CD4-positive, alpha-beta T cell treated with Interleukin-21 for 1 hour (primary cell): ENCODE results near the gene ABCF2.

Experiments
- DNase-seq: peaks from one replicate; pipeline ENCODE4 v3.0.0-alpha.2; 2020

ABCF2 gene

DNA sequence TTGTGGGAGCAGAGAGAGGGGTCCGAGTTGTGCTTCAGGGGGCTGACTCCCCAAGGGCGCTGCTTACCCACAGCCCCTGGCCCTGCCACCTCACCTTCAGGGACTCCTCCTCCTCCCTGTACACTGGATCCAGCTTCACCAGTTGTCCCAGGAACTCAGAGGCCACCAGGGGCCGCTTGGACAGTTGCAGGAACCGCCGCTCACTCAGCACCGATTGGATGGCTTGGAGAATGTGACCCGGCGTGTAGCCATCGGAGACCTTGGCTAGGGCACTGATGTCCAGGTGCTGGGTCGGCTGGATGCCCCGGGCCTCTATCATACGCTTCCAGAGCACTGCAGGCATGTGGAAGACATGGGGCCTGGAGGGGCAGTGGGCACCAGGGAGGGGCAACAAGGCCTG, 35.5 kb downstream of the ABCF2 start:
- no peak for DNase-seq

DNA sequence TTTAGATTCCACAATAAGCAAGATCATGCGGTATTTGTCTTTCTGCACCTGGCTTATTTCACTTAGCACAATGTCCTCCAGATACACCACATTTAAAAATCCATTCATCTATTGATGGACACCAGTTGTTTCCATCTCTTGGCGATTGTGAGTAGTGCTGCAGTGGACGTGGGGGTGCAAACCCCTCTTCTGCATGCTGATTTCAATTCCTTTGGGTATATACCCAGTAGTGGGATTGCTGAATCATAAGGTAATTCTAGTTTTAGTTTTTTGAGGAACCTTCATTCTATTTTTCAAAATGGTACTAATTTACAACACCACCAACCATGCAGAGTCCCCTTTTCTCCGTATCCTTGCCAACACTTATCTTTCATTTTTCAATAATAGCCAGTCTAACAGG, 38.0 kb downstream of the ABCF2 start:
- DNase-seq = no peak

DNA sequence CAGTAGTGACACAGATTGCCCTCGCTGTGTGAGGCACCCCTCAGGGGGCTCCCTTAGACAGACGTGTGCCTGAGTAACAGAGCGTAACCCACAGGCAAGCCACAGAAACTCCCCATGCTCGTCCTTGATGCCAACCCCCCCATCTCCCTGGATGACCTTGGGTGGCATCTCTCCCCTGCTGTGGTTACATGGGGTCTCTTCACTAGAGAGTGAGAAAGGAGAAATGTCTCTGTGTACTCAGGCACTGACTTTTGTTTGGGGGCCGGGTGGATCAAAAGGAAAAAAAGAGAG, 38.8 kb downstream of the ABCF2 start:
- DNase-seq = no peak

DNA sequence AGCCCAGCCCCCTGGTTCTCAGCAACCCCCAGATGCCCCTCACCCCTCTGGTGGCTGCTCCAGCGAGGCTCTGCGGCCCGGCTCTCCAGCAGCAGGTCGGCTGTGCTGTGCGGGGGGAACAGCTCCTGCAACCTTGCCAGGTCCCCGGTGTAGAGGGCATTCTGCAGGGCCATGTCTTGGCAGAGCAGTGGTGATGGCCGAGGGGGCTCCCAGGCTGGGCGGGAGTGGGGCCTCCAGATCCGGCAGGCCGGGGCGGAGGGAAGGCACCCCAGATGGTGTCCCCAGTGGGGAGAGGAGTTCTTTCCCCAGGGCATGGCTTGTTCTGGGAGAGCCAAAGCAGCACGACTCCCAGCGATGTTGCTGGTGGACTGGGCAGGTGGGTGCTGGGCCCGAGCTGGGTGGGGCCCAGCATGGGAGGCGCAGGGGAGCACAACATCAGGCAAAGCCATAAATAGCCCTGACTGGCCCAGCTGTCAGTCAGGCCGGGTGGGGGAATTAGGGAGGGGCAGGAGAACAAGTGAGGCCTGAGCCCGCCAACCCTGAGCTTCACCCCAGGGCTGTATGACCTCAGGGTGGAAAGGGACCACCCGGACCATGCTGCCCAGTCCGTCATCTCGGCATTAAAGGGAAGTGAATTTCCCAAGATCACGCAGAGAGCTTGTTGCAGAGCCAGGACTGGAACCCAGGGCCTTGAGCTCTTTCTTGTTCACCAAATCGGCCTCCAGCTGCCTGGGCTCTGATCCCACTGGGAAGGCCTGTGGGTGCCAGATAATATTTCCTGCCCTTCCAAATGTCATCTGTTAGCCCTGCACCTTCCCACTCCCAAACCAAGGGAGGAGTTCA, 39.4 kb downstream of the ABCF2 start:
- DNase-seq = no peak

DNA sequence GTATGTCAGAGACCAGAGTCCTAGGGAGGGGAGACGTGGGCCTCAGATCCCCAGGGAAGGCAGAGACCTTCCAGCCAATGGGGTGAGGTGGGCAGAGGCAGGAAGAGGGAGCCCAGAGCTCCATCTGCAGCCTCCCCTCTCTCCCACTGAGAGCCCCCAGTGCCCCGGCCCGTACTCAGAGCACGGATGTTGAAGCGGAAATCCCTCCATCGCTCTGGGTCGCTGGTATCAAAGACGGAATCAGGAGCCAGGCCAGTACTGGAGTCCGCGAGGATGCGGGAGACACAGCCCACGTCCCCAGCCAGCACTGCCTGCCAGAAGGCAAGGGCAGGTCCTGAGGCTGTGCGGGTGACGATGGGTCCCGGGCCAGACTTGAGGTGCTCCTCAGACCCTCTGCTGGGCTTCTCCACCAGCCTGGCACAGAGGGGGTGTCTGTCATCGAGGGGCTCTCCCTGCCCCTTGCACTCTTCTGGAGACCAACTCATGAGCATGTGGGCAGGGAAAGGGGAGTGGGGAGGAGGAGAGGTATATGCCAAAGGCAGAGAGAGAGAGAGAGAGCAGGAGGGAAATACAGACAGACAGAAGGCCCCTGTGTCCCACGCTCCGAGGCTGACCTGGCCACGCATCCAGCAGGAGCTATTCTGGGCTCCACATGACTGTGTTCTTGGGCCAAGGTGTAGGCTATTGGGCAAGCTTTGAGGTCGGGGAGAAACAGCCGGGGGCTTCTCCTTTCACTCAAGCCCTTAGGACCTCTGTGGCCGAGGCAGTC, 40.2 kb downstream of the ABCF2 start, which contains the start of gene ASB10:
TSS of gene ASB10 (minus strand) at position 611 of the 769 bp plus-strand sequence. CDS start at position 491, 120 bp downstream.
- DNase-seq = no peak

DNA sequence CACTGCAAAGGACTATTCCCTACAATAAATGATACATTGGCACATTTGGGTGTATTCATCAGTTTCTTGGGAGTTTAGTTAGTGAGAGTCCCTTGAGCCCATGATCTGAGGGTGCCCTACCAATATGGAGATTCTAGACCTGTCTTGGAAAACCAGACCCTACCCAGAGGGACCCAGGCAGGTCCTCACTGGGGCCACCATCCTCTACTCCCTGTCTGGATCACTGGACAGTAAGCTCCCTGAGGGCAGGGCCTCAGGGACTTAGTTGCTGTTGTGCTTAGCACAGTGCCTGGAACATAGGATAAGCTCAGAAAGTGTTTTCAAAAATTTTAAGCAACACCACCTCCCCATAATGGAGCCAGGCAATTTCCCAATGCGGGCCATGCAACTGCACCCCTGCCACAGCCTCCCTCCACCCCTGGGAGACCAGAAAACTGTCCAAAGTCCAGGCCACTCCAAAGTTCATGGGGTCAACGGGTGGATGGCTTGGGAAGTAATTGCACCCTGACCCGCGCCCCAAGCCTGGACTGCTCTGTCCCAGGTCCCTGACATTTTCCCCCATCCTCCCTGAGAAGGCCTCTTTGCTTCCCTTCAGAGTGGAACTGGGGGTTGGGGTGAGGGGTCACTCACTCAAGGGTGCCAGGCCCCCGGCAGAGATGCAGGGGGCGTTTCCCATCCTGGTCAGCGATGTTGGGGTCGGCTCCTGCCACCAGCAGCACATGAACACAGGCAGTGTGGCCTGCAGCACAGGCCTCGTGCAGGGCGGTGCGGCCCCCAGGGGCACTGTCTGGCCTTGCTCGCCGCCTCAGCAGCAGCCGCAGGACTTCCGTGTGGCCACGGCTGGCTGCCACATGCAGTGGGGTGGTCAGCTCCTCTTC, 41.0 kb downstream of the ABCF2 start:
- DNase-seq = no peak

DNA sequence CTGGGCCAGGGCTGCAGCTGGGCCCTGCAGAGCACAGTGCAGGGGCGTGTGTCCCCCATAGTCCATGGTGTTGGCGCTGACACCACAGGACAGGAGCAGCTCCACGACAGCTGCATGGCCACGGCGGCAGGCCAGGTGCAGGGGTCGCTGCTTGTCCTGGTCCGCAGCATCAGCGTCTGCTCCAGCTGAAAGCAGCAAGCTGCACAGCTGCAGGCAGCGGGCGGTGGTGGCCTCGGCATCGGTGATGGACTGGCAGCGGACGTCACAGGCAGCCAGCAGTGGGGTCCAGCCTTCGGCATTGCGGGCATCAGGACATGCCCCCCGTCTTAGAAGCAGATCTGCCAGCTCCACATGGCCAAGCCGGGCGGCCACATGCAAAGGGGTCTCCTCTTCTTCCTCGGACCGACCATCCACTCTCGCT, 46.0 kb downstream of the ABCF2 start:
- no peak for DNase-seq

DNA sequence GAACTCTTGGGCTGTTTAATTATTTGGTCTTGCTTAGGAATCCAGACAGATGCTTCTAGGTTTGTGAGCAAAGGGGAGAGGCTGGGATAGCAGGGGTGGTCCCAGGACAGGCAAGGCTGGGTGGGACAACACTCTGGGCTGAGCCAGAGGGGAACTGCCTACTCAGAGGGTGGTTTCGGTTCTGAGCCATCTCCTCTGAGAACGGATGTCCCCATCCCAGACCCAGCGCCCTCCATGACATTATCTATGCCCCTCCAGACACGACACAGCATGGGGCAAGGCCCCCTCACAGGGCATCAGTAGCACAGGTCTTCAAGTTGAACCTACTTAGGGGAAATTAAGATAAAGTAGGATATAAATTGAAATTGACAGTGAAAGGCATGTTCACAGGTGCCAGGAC, 47.1 kb downstream of the ABCF2 start:
- no peak for DNase-seq

DNA sequence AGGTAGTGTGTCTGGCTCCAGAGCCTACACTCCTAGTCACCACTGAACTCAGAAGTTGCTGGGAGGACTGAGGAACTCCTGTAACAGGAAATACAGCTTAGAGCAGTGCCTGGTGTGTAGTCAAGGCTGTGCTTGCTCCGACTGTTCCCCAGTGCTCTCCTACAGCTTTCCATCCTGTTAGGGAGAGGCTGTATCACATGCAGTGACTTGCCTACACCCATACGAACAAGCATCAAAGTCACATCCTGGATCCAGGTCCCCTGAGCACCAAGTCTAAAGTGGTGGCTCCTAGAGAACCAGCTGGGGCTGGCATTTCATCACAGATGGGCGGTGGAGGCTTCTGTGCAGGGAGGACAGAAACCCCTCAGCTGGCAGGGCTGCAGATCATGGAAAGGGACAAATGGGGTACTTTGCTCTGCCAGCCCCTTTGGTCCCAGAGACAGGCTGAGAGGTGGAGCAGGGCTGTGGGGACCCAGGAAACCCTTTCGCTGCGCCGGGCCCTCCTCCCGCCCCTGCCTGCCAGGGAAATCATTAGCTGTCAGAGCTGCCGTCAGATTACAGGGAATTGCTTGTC, 47.6 kb downstream of the ABCF2 start:
- DNase-seq = no peak

DNA sequence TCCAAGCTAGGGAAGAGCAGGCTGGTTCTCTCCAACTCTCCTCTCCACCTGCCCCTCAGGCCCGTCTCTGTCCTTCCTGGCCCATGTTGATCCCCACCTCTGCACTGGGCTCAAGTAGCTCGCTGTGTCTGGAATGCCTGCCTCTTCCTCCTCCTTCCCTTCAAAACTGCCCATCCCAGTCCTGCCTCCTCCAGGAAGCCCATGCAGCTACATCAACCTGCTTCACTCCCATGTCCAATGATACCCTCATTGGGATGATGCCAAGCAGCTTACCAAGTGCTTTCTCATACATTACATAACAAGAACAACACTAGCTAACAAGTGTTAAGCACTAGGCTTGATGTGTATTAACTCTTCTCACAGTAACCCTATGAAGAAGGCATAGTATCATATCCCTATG, 48.2 kb downstream of the ABCF2 start:
- no peak for DNase-seq

DNA sequence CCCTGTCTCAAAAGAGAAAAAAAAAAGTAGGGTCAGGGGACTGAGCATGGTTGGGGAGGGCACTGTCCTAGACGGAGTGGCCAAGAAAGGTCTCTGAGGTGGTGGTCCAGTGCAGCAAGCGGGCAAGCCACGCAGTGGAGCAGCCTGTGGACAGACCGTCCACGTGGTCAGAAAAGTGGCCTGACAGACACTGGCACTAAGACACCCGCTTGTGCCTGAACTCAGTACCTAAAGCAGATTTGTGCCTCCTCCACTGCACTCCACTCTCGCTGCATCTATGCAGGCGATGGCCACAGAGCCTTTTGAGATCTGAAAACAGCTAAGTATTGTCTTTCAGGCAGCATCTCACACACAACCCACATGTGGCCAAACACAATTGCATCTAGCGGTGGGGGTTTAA, 48.8 kb downstream of the ABCF2 start:
- DNase-seq = no peak

DNA sequence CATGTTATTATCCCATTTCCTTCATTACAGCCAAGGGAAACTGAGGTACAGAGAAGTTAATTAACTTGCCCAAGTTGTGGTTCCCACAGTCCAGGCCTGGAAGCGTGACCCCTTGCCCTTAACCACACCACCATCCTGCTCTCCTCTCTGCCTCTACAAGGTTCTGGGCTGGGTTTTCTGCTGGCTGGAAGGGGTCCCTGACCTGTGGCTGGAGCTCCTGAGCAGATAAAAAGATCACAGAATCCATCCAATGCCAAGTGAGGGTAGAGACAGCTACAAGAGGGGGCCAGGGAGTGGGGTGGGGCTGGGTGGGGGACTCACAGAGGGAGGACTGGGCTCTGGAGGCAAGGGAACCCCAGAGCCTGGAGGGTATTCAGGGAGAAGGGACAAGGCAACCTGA, 49.7 kb downstream of the ABCF2 start:
- DNase-seq = no peak

DNA sequence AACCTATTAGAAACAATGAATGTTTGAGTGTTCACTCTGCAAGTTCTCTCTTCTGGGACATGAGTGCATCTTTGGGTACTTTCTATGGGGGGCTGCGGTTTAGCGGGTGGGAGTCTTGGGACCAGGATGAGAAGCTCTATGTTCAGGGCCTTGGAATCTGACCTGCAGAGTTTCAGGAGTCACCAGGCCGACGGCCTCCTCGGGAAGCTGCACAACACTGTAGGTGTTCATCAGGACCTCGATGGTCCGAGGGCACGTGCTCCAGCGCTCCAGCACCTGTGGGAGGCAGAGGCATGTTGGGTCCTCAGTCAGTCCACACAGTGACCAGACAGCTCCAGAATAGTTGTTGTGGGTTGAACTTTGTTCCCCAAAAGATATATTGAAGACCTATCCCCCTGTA, 50.6 kb downstream of the ABCF2 start:
- no peak for DNase-seq

DNA sequence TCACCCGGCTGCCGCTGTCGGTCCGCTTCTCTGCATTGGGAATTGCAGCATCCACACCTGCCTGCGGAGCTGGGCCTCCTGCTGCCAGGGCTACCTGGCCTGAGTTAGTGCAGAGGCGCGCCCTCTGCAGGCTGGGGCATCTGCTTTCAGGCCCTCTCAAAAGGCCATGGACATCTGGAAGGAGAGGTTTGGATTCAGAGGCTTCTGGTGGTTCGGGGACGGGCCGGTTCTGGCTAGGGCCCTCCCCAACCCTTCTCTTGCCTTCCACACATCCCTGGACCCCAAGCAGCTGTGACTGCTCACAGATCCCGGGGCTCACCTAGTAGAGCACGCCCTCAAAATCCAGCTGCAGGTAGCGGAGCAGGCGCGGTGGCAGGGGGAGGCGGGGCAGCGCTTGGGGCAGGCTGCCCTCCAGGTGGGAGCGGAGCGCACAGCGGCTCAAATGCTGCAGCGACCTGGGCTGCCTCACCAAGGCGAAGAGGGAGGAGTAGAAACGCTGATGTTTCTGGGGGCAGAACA, 51.2 kb downstream of the ABCF2 start:
- DNase-seq = no peak

DNA sequence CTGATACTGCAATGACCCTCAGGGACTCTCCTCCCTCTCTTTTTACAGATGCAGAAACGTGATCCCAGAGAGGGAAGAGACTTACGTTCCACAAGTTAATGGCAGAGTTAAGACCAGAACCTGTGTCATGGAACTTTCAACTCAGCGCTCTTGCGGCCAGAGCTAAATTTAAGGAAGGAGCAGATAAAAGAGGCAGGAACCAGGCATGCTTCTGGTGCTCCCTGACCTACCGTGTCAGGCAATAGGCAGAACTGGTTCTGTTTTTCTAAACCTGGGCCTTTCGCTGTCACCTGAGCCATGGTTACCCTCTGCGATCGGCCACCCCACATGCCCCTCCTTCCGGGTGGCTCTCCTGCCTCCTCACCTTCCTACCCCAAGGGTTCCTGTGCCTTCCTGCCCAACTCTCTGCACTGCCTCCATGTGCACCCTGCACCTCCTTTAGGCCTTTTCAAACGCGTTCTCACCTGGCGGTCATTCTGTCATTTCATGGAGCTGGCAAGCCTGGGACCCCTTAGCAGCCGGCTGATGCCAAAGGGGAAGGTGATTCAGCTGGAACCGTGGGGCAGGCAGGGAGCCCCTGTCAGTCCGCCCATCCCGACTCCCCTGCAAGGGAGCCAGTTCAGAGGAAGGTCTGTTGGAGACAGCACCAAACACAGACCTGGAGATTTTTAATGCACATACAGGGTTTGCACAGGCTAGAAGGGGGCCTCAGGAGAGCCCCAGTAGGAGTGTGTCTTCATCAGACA, 51.8 kb downstream of the ABCF2 start:
- DNase-seq = no peak

DNA sequence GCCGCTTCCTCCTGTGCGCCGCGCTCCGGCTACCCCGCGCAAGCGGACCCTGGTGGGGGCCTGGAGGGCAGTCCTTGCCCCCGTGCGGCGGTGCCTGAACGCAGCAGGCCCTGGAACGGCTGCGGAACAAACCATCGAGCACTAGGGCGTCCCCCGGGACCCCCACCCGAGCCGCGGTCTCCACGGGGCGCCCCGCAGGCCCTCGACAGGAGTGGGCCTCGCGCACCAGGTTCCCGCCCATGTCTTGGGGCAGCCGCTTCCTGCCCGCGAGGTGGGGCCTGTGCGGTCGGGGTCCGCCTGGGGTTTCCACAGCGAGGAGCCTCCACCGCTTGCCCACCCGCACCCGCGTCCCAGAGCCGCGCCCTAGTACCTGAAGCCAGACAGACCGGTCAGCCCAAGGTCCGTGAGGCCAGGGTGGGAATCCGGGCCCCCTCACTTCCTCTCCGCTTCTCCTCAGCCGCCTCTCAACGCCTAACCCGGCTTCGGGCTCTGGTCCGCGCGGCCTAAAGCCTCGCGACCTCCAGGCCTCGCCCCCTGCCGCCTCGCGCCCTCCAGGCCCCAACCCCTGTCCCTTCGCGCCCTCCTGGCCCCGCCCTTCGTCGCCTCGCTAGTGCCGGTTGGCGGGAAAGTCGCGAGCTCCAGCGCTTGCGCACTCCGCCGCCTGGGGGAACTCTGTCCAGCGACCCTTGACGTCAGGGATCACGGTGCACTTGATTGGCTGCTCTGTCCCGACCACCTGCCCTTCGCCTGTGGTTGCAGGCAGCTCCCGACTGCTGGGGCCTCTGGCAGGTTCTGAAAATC, 52.6 kb downstream of the ABCF2 start:
- peak; percentile 17 for DNase-seq

DNA sequence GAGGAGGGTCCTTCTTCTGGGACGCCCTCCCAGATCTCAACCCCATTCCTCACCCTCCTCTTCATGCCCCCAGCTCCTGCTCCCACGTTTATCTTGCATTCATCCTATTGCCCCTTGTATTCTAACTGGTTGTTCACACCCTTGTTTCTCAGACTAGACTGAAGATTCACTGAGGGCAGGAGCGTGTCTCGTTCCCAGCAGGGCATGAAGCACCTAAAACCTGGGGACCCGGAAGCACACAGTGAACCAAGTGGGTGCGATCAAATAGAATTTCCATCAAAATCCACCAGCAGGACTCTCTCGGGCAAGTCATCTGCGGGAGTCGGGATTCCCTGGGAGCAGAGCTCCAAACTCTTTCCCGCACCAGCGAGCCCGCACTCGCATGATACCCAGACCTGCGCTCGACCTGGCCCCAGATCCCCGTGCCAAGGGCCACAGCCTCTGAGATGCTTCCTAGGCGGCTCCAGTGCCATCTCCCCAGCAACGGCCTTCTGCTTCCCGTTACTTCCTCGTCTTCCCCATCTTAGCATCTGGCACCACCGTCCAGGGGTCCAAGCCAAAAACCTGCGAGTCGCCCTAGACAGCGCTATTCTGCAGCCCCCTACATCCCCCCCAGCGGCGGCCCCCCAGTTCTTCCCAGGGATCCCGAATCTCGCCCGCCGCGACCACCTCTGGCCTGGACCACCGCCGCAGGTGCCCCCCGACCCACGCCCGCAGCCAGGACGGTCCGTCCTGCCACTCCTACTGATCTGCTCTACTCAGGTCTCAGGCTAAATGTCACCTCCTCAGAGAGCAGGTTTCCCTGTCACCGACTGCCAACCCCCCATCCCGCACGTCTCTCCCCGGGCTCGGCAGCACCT, 53.4 kb downstream of the ABCF2 start:
- no peak for DNase-seq

DNA sequence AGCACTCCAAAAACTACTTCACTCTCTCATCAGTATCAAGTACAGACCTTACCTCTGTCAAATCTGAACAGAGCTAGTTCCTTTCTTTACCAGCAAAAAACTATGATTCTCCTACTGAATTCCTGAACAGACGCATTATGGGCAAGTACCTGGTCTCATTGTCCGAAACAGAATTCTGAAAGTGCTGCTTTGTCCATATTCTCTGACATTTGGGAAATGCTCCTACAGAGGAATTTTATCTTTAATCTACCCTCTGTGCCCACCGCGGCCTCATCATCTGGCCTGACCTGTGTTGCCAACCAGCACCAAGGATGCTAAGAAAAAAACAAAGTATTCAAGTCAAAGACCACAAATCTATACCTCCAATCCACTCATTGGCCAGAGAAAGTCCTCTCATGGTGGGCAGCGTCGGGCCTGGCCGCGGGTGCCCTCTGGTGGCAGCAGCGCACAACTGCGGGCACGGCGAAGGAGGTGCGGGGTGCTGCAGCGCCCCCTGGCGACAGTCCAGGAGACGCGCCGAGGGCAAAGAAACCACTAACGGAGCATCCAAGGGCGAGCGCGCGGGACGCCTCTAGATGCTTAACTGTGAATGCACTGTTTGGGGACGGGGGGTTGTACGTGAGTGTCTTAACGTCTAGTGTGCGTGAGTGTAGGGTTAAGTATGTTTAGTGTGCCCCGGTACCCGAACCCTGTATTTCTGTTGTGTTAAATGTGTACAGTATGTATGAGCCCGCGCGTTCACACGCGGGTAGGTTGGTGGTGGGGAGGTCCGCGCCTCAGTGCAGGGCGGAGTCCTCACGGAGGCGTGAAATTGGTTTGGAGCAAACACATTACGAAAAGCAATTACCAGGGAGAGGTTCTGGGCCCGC, 54.5 kb downstream of the ABCF2 start:
- DNase-seq = peak; percentile 82

DNA sequence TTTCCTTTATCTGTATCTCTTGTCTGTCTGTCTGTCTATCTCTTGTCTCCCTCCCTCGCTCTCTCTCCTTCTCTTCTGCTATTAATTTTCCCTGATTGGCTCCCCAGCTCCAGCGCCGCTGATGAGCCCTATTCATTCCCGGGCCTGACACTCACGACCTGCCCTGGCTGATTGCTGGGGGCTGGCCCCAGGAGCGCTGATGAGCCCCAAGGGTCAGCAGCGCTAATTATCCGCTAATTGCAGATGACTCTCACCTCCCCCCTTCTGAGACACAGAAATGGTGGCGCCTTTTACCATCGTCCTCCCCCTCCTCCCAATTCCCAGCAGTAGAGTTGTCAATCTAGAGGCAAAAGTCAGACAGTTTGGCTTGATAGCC, 58.2 kb downstream of the ABCF2 start:
- no peak for DNase-seq
